Neural cell (in vitro differentiated cells): Measurements from ENCODE around the gene PHF21A. TPM values are rescaled to one million over a fixed set of nuclear protein-coding genes. Genes with fewer than 3 reads are reported as not detected.

Experiments used
- H2AFZ ChIP-seq: fragments of 200-600, 300-800 bp; sonication (generic), shearing (Covaris generic); 2 replicates; pipeline ENCODE4 v1.6.0; 2014; ENCODE audit warnings: low read depth, mild to moderate bottlenecking, antibody characterized with exemption, low read length, moderate library complexity
- H3F3A ChIP-seq: fragments of 200-600 bp; shearing (Covaris generic); 2 replicates; pipeline ENCODE4 v1.6.1; 2016; ENCODE audit warnings: mild to moderate bottlenecking, moderate library complexity, mixed read lengths, antibody characterized with exemption, low read length; ENCODE audit not compliant: insufficient read depth, poor library complexity, severe bottlenecking
- H3K27ac ChIP-seq: fragments of 200-600, 300-800 bp; sonication (generic), shearing (Covaris generic); 2 replicates; pipeline ENCODE4 v1.5.1; 2014; ENCODE audit warnings: mild to moderate bottlenecking, low read length, moderate library complexity
- H3K27me3 ChIP-seq: fragments of 300-800, 200-600 bp; sonication (generic), shearing (Covaris generic); 2 replicates; pipeline ENCODE4 v1.6.0; 2014; ENCODE audit warnings: mild to moderate bottlenecking, low read depth, low read length, moderate library complexity; ENCODE audit not compliant: insufficient read depth
- H3K36me3 ChIP-seq: fragments of 300-800, 200-600 bp; sonication (generic), shearing (Covaris generic); 2 replicates; pipeline ENCODE4 v1.5.1; 2014; ENCODE audit warnings: mild to moderate bottlenecking, antibody characterized with exemption, low read length, moderate library complexity; ENCODE audit not compliant: insufficient read depth
- H3K4me2 ChIP-seq: fragments of 300-800, 200-600 bp; sonication (generic), shearing (Covaris generic); 2 replicates; pipeline ENCODE4 v1.6.0; 2014; ENCODE audit warnings: mild to moderate bottlenecking, low read length
- H3K4me3 ChIP-seq: fragments of 300-800, 200-600 bp; sonication (generic), shearing (Covaris generic); 2 replicates; pipeline ENCODE4 v1.5.1; 2014; ENCODE audit warnings: mild to moderate bottlenecking, low read length, moderate library complexity
- H3K79me2 ChIP-seq: fragments of 200-600 bp; shearing (Covaris generic); replicated peaks from 2 replicates; pipeline ENCODE4 v1.6.0; 2014; ENCODE audit warnings: mild to moderate bottlenecking, low read length, moderate library complexity; ENCODE audit not compliant: insufficient read depth
- H3K9ac ChIP-seq: fragments of 300-800, 200-600 bp; sonication (generic), shearing (Covaris generic); 2 replicates; pipeline ENCODE4 v1.6.1; 2016; ENCODE audit warnings: mild to moderate bottlenecking, low read length, mixed read lengths
- H3K9me2 ChIP-seq: fragments of 200-600 bp; shearing (Covaris generic); 2 replicates; pipeline ENCODE4 v1.6.1; 2016; ENCODE audit warnings: mild to moderate bottlenecking, low read length, mixed read lengths; ENCODE audit not compliant: insufficient read depth
- H3K9me3 ChIP-seq: fragments of 200-600, 300-800 bp; sonication (generic), shearing (Covaris generic); 2 replicates; pipeline ENCODE4 v1.6.1; 2016; ENCODE audit warnings: mild to moderate bottlenecking, mixed run types, low read length, moderate library complexity, mixed read lengths
- H4K20me1 ChIP-seq: fragments of 200-600 bp; shearing (Covaris generic); 2 replicates; pipeline ENCODE4 v1.6.1; 2016; ENCODE audit warnings: mild to moderate bottlenecking, mixed run types; ENCODE audit not compliant: insufficient read depth
- EP300 ChIP-seq: fragments of 450-650 bp; conservative IDR thresholded peaks from 2 replicates; pipeline ENCODE4 v1.6.1; 2014; ENCODE audit warnings: antibody characterized with exemption, mild to moderate bottlenecking, moderate library complexity; ENCODE audit not compliant: poor library complexity, severe bottlenecking
- EZH2 ChIP-seq: fragments of 200-600, 300-800 bp; shearing (Covaris generic), sonication (generic); IDR thresholded peaks from 2 replicates; pipeline ENCODE4 v1.6.1; 2014; ENCODE audit warnings: antibody characterized with exemption, low read length, borderline replicate concordance, mild to moderate bottlenecking; ENCODE audit not compliant: insufficient read depth, poor library complexity, severe bottlenecking
- MXI1 ChIP-seq: fragments of 450-650 bp; conservative IDR thresholded peaks from 2 replicates; pipeline ENCODE4 v1.6.1; 2014; ENCODE audit warnings: antibody characterized with exemption, mild to moderate bottlenecking; ENCODE audit not compliant: poor library complexity, severe bottlenecking
- POLR2AphosphoS5 ChIP-seq: IDR thresholded peaks from 2 replicates; pipeline ENCODE4 v1.6.1; 2012
- RAD21 ChIP-seq: fragments of 450-650 bp; conservative IDR thresholded peaks from 2 replicates; pipeline ENCODE4 v1.6.1; 2014; ENCODE audit warnings: antibody characterized with exemption, mild to moderate bottlenecking, moderate library complexity
- SMC3 ChIP-seq: fragments of 450-650 bp; conservative IDR thresholded peaks from 2 replicates; pipeline ENCODE4 v1.6.1; 2014; ENCODE audit warnings: antibody characterized with exemption, mild to moderate bottlenecking, moderate library complexity; ENCODE audit not compliant: poor library complexity
- TAF1 ChIP-seq: IDR thresholded peaks from 2 replicates; pipeline ENCODE4 v1.6.1; 2012; ENCODE audit warnings: low read depth
- polyA plus RNA-seq: library from polyadenylated mRNA; depleted of rRNA; stranded (reverse); fragments of >200 nt; gene quantifications from 2 replicates; pipeline ENCODE4 v1.2.3, GENCODE V29; 2014
- TF ChIP-seq, protein P1 (sequence below): IDR thresholded peaks from 2 replicates; pipeline ENCODE4 v1.6.1; 2012; ENCODE audit warnings: borderline replicate concordance
- TF ChIP-seq, protein P2 (sequence below): fragments of 450-650 bp; IDR thresholded peaks from 2 replicates; pipeline ENCODE4 v1.5.1; 2014; ENCODE audit warnings: antibody characterized with exemption, mild to moderate bottlenecking, moderate library complexity; ENCODE audit not compliant: poor library complexity, severe bottlenecking

PHF21A gene
- polyA plus RNA-seq, 1 donor from 2014 or later, result 31.7 TPM

GRCh38 chr11:46002189-46002588, 119.1 kb downstream of the PHF21A start:
- Histone ChIP-seq H3K27me3 (no peaks in the 10 kb centered on the region), H3K9me2 (no peaks in the 10 kb centered on the region), H2AFZ (no peak overlapping the region), H3K27ac (peak overlapping the region; percentile 76), H3K79me2 (peaks cover 7% of the 10 kb centered on the region), H3K4me3 (no peak overlapping the region), H3K9me3 (no peaks in the 10 kb centered on the region), H3K4me2 (no peak overlapping the region), H3K36me3 (no peaks in the 10 kb centered on the region), H3F3A (no peaks in the 10 kb centered on the region), H3K9ac (no peak overlapping the region), H4K20me1 (no peaks in the 10 kb centered on the region)
- no peak for TF ChIP-seq TAF1
- no peak for TF ChIP-seq POLR2AphosphoS5
- no peak for TF ChIP-seq RAD21
- TF ChIP-seq EP300, result no peak
- TF ChIP-seq EZH2, result no peak
- TF ChIP-seq, protein P1, sequence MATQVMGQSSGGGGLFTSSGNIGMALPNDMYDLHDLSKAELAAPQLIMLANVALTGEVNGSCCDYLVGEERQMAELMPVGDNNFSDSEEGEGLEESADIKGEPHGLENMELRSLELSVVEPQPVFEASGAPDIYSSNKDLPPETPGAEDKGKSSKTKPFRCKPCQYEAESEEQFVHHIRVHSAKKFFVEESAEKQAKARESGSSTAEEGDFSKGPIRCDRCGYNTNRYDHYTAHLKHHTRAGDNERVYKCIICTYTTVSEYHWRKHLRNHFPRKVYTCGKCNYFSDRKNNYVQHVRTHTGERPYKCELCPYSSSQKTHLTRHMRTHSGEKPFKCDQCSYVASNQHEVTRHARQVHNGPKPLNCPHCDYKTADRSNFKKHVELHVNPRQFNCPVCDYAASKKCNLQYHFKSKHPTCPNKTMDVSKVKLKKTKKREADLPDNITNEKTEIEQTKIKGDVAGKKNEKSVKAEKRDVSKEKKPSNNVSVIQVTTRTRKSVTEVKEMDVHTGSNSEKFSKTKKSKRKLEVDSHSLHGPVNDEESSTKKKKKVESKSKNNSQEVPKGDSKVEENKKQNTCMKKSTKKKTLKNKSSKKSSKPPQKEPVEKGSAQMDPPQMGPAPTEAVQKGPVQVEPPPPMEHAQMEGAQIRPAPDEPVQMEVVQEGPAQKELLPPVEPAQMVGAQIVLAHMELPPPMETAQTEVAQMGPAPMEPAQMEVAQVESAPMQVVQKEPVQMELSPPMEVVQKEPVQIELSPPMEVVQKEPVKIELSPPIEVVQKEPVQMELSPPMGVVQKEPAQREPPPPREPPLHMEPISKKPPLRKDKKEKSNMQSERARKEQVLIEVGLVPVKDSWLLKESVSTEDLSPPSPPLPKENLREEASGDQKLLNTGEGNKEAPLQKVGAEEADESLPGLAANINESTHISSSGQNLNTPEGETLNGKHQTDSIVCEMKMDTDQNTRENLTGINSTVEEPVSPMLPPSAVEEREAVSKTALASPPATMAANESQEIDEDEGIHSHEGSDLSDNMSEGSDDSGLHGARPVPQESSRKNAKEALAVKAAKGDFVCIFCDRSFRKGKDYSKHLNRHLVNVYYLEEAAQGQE, result no peak
- TF ChIP-seq, protein P2, sequence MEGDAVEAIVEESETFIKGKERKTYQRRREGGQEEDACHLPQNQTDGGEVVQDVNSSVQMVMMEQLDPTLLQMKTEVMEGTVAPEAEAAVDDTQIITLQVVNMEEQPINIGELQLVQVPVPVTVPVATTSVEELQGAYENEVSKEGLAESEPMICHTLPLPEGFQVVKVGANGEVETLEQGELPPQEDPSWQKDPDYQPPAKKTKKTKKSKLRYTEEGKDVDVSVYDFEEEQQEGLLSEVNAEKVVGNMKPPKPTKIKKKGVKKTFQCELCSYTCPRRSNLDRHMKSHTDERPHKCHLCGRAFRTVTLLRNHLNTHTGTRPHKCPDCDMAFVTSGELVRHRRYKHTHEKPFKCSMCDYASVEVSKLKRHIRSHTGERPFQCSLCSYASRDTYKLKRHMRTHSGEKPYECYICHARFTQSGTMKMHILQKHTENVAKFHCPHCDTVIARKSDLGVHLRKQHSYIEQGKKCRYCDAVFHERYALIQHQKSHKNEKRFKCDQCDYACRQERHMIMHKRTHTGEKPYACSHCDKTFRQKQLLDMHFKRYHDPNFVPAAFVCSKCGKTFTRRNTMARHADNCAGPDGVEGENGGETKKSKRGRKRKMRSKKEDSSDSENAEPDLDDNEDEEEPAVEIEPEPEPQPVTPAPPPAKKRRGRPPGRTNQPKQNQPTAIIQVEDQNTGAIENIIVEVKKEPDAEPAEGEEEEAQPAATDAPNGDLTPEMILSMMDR, result no peak
- TF ChIP-seq SMC3, result no peak
- no peak for TF ChIP-seq MXI1

DNA sequence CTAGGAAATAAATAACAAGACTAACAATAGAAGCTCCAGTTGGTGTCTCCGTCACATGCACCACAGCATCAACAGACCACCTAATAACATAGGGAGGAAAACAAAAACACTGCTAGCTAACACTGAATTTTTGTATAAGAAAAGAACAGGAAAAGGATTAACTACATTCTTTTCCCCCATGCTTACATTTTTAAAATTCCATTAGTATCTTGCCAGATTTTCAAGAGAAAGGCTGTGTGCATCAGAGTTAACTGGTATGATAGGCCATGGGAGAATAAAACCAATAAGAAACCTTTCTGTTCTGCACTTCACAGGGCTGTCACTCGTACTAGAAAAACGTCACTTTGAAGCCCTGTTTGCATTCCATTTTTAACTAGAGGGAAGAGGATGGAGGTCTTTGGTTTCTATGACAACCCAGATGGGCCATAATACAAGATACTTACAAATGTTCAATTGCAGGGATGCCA, 119.8 kb downstream of the PHF21A start:
- Histone ChIP-seq H3K9me3 (no peaks in the 10 kb centered on the region), H3K27ac (peak overlapping the region; percentile 76), H3K36me3 (no peaks in the 10 kb centered on the region), H4K20me1 (no peaks in the 10 kb centered on the region), H3K9ac (peak overlapping the region; percentile 30), H2AFZ (no peak overlapping the region), H3K9me2 (no peaks in the 10 kb centered on the region), H3K27me3 (no peaks in the 10 kb centered on the region), H3K4me3 (peak overlapping the region; percentile 50), H3K79me2 (peaks cover 7% of the 10 kb centered on the region), H3K4me2 (peak overlapping the region; percentile 25), H3F3A (no peaks in the 10 kb centered on the region)
- TF ChIP-seq POLR2AphosphoS5 (peak; percentile 19), EP300 (peak; percentile 74), TAF1 (no peak), MXI1 (no peak)

DNA sequence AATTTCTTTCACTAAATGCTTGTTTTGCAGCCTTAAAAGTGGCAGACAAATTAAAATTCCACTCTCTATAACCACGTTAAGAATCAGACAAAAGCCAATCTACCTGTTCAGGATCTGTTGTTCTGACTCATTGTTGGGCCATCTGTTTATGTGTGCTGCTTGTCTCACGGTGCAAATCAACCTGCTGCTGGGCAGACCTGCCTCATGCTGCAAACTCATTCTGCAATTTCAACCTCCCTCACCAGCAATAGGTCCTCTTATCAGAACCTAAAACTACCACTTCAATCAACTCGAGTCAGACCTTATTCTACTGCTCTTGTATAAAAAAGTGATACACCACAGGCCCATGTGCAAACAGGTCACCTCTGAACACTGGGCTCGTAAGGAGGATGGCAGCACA, 123.7 kb downstream of the PHF21A start:
- no peaks in the 10 kb centered on the region for H3K36me3 ChIP-seq
- H3K27me3 ChIP-seq, result no peaks in the 10 kb centered on the region
- no peak overlapping the region for H2AFZ ChIP-seq
- H3K4me2 ChIP-seq, result peak overlapping the region; percentile 16
- H3K4me3 ChIP-seq, result peak overlapping the region; percentile 6
- peaks cover 7% of the 10 kb centered on the region for H3K79me2 ChIP-seq
- no peaks in the 10 kb centered on the region for H3K9me3 ChIP-seq
- peaks cover 4% of the 10 kb centered on the region for H3F3A ChIP-seq
- no peak overlapping the region for H3K27ac ChIP-seq
- TF ChIP-seq, protein P1, result no peak
- TF ChIP-seq EZH2 (no peak), EP300 (no peak), POLR2AphosphoS5 (no peak), SMC3 (no peak)
- TF ChIP-seq, protein P2, result no peak
- no peaks in the 10 kb centered on the region for H4K20me1 ChIP-seq
- no peak overlapping the region for H3K9ac ChIP-seq
- H3K9me2 ChIP-seq, result no peaks in the 10 kb centered on the region
